Activated naive CD4-positive, alpha-beta T cell (primary cell): ENCODE measurements around the gene ZNF366.

Source experiments
- DNase-seq, 4 experiments: peaks; one replicate each; lab custom pipeline; 2025; lab: John Stamatoyannopoulos, UW

ZNF366 gene

DNA sequence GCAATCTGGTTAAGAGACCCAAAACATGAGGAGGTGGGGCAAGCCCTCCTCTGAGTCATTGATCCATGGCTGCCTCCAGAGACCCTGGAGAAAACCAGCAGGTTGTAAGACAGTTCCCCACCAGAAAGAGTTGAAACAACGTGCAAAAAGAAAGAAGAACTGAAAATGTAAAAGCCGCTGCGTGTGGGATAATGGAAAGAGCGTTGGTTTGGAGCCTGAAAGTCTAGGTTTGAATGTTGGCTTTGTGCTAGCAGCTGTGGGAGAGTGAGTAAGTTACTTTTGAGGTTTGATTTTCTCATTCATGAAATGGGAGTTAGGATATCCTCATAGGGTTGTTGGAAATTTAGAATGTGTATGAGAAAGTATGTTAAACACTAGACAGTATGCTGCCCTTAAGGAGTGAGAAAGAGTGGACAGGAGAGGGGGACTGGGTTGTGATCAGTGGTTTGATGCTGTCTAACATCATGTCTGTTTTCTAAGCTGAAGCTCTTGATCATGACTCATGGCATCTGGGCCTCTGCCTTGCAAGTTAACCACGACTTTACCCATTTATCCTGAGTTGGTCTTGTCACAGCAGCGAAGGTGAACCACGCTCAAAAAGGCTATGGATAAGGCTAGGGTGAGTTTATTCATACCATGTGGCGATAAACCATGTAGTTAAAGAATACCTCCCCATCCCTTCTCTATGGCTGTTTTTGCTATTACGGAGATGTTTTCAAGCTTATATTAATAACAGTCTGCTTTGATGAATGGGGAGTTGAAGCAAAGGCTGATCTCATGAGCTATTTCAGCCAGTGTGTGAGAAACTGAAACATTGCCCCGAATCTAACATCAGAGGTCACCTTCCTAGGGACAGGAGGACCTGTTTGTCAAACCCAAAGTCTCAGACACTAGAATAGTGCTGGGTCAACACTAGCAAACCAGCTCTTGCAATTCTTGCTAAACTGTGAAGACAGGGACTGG lies 41.3 kb downstream of the ZNF366 start:
- no peak for DNase-seq

DNA sequence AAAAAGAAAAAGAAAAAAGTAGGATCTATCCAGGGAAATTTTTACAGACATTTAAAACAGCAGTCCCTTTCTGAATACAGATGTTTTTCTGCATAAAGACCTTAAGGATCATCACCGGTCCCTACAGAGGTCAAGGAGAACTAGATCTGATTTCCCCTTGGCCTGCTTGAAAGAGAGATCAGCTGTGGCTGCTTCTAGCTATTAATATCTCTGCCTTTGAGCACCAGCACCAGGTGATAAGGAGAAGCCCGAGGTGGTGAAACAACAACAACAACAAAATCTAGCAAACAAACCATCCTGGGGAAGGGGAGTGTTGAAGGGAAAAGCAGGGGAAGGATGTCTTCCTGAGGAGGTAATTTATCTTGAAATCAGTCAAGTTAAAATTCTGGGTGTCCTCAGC lies 42.1 kb downstream of the ZNF366 start:
- no peak for DNase-seq

DNA sequence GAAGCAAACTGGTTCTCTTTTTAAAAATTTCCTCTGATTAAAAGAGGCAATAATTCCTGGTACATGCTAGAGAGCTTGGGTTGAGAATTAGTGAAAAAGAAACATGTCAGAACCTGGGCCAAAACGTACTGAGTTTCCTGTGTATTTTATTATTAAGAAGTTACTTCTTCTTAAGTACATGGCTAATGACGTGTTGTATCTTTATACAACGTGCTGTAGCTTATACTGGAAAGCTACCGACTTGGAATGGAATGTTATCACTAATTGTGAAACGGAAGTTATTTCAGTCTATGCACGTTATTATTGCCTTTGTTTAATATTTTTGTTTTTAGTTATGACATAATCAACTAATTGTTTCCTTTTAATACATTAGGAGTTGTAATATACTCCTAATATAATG lies 43.1 kb downstream of the ZNF366 start:
- DNase-seq: no peak

DNA sequence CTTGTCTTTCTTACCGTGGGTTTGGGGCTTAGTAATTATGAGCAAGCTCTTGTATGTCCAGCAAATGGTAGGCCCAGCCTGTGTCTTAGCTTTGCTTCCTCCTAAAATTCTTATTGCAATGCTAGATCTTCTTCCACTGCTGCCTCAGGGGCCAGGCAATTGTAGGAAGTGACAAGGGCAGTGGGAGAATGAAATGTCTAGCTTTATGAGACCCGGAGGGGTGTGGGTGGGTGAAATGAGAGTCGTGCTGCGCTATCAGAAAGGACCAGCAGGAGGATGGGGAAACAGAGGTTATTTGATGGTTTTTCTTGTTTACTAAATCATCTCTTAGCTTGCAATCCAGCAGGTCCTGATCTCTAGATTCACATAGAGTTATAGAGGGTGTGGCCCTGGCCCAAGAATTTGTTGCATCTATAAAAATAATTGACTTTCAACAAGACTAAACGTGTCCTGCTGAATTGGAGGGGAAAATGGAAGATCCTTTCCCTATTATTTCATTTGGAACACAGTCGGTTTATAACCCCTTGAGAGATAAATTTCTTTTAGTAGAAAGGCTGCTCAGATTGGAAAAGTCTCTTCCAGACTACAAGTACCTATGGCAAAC lies 43.7 kb downstream of the ZNF366 start:
- DNase-seq: no peak

DNA sequence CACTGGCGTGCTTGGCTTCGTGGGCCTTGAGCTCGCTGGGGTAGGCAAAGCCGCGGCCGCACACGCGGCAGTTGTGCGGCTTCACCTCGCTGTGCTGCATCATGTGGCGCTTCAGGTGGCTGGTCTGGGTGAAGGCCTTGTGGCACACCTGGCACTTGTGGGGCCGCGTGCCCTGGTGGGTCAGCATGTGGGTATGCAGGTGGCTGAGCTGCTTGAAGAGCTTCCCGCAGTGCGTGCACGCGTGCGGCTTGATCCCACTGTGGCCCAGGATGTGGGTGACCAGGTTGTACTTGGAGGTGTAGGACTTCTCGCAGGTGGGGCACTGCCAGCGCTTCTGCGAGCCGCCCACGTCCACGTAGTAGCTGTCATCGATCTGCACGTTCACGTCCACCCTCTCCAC lies 46.8 kb downstream of the ZNF366 start:
- DNase-seq: no peak

DNA sequence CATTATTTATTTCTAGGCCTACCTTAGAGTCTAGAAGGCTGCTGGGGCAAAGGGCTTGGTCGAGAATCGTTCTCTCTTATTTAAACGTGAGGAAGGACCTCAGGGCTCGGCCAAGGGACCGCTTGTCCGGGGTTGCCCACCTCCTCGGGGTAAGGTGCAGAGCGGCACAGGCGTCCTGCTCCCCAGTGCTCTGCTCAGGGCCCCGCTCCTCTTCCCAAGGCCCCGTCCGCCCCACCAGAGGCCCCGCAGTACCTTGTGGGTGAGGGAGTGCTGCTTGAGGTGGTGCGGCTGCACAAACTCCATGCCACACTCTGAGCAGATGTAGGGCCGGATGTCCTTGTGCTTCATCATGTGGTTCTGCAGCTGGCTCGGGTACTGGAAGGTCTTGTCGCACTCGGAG lies 47.3 kb downstream of the ZNF366 start:
- no peak for DNase-seq

DNA sequence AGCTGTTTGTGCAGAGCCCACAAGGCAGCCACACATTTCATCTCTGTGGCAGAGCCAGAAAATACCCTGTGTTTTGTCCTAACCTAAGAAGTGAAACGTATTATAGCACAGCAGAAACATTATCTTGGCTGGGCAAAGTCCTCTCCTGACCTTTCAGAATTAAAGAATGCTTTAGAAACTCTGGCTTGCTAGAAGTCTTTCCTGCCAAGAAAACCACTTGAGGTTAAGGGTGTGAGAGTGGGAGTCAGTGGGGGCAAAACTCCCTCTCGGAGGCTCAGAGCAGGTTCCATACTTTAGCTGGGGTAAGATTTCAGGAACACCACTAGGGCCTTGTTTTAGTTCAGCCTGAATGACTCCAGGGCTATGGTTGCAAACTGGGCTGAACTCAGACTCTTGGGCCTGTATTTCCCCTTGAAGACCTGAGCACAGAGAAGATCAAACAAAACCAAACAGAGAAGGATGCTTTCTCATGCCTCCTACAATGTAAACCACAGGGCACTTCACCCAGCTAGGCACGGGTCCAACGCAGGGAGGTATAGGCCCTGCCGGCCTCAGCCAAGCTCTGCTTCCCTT lies 48.0 kb downstream of the ZNF366 start:
- DNase-seq: no peak

DNA sequence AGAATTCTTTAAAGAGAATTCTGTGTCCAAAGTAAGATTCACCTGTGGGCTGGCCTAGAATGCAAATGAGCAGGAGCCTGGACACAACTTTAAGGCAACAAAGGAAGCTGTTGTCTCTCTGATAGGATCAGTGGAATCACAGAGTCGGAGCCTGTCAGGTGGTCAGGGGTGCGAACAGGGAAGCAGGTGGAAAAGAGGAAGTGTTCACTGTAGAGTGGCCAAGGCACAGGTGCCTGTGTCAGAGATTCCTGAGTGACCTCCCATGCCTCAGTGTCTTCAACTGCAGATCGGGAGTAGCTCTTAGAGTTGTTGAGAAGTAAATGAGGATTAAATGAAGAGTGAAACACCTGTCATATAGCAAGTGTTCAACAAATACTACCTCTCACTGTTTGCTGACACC lies 48.8 kb downstream of the ZNF366 start:
- no peak for DNase-seq

DNA sequence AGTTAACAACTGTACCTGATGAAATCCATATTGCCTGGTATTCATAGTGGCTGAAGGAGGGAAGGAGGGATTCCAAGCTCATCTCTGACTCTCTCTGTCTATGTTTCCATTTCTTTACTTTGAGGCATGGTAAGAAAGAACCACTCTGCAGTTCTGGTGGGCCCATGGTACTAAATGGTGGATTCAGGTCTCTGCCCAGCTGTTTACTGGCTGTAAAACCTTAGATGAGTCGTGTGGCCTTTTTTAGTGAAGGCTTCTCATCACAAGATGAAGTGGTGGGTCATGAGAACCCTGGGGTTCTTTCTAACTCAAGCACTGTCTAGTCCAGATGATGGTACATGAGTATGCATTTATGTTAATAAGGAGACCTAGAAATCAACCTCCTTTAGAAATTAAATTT lies 49.7 kb downstream of the ZNF366 start:
- no peak for DNase-seq

DNA sequence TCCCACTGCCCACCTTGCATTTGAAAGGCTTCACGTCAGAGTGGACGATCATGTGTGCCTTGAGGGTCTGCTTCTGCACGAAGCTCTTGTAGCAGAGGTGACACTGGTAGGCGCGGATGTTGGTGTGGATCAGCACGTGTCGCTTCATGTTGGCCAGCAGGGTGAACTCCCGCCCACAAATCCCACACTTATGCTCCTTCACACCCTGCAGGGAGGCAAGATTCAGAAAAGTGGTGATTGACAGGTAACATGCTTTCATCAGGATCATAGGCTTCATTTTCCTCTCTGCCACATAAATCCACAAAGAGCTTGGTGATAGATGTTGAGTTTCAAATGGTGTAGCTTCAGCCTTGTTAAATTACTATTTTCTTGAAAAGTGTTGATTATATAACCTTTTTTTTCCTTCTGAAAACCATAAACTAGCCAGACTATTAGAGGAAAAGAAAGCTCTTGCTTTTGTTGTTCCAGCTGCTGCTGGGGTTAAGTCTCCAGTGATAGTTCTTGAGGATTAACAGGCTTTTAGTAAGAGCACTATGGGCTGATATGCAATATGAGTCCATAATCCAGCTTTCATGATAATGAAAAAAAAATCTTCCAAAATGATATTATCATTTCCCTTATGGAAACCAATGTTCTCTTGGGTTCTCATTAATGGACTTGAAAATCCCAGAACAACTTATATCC lies 50.7 kb downstream of the ZNF366 start:
- DNase-seq: no peak

DNA sequence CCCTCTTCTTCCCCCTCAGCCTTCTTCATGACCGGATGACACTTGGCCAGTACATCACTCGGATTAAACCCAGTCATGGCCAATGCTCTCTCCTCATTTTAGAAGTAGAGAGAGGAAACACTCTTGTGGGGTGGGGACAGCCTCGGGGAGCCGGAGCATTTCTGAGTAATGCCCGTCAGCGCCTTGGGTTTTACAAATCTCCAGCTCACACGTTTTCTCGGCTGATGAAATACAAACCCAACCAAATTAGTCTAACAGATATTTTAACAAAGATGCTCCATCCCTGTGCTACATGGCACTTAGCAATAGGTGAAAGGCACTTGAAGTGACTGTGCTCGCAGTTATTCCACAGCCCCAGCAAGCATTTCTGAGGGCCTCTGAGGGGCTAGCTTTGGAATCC lies 51.7 kb downstream of the ZNF366 start:
- DNase-seq: no peak

DNA sequence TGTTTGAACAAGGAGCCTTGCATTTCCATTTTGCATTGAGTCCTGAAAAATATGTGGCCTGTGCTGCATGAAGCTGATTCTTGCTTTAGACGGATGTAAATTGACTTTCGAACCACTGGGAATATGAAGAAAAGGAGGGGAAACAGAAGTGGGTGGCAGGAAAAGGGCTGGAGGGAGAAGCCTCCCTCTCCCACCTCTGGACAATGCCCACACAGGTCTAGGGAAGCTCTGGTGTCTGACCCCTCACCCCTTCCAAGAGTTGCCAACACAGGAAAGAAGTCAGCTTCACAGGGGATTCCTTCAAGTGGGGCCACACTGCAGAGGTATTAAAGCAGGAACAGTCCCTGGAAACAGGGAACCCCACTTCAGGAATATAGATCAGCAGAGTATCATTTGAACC lies 52.2 kb downstream of the ZNF366 start:
- no peak for DNase-seq

DNA sequence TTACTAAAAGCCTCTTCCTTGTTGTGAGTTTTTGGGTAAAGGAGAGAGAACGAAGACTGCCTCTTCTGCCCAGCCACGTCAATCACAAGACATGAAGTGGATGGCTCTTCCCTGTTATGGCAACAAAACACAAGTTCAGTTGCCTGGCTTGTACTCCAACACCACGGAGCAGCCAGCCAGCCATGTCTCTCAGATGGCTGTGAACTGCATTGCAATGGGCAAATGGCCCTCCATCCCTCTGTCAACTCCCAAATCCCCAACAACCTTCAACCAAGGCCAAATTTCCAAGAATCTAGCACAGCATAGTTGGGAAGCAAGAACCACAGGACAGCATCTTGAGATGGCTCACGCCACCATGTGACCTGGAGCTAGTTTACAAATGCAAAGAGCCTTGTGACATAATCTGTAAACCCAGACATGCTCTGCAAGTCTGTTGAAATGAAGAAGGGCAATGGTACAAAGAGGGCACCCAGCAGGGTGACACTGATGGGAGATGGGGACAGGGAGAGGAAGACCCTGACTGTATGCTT lies 53.9 kb downstream of the ZNF366 start:
- DNase-seq: no peak

DNA sequence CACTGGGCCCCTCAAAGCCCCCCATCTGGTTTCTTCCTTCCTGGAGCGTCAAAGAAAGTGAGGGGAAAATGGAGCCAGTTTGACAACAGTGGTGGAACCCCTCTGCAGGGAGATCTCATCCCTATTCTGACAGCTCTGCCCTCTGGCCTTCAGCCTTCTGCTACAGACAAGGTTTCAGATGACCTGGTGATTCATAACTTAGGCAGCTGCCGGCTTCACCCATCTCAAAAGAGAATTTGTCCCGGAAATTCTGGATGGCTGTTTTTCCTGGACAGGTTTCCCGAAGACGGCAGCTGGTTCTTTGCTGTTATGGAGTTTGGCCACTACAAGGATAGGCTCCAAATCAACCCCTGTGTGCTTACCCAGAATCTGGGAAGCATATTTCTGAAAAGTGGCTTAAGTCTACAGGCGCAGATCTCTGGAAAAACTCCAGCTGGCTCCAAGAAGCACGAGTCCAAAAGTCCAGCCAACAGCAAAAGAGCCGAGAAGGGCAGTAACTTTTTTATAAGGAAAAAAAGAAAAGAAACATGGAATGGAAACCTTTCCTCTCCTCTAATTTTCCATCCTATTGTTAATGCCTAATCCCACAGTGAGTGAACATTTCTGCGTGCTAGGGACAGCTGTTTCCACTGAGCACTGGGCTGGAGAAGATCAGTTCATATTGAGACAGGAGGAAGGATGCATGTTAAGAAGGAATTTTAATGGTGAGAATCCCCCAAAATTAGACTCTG lies 54.5 kb downstream of the ZNF366 start:
- no peak for DNase-seq

DNA sequence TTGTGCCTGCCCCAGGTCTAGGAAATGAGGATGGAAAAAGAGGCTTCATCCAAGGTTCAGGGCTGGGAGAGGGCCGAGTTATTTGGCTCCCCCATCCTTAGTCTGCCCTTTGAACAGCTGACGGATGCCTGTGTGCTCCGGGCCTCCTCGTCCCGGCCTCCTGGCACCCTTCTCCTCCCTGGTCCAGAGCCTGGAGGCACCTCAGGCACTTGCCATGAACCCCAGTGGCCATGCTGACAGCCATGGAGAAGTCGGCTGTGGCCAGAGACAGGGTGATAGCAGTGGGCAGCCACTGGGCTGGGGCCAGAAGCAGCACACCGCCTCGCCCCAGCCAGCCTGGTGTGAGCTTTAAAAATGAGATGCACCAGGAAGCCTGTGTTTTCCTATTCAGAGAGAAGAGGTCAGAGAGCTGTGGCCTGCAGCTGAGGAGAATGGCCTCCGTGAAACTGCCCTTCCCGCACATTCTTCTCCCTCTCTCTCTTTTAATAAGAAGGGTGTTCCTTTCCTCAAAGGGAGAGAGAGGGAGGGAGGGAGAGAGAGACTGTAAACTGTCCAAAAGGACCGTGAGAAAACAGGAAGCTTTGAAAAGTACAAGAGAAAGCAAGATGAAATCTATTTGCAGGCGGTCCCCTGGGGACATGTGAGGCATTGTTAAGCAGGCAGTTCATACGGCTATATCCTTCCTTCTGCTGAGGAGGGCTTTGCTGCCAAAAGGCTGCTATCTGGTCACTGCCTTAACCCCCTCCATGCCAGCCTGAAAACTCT lies 55.3 kb downstream of the ZNF366 start:
- DNase-seq: no peak

DNA sequence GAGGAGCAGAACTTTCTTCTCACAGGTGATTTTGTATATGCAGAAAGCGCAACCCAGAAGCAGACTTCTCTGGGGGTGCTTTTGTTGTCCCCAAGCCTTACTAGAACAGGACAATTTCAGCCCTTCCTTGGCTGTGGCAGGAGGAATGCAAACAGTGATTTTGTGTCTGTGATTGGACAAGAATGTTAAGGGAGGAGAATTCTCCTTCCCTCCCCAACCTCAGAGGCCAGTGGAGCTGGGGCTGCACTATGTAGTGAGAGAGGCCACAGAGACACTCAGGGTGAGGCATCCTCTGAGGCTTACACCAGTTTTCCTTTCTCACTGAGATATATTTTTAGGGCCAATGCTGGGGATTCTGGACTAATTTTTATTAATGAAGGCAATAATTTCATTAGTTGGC lies 58.8 kb downstream of the ZNF366 start:
- no peak for DNase-seq

DNA sequence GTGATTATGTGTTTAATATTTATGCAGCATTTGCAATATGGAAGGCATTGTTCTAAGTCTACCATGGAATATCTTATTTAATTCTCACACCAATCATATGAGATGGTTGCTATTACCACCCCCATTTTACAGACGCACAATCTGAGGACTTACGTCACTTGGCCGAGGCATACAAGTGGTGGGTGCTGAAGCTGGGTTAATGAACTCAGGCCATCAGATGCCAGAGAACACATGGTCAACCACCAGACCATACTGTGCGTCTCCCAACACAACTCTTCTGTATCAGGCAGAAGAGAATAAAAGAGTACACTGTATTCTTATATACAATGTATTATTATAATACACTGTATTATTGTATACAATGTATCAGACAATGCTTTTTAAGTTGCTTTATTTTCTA lies 59.5 kb downstream of the ZNF366 start:
- no peak for DNase-seq

DNA sequence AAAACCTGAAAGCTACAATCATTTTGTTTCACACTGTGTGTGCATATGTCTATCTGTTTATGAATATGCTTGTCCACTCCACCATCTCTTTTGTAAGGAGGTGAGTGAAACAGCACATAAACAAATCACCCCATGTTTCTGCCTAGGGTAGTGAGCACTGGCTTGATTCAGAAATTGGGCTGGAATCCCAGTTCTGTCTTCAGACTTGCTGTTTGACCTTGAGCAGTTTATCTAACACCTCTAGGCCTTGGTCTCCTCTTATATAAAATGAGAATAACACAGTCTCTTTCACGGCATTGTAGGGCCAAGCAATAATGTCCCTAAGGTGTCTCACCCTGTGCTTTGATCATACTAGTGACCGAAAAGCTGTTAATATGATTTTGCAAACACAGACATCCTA lies 61.2 kb downstream of the ZNF366 start:
- DNase-seq: no peak

DNA sequence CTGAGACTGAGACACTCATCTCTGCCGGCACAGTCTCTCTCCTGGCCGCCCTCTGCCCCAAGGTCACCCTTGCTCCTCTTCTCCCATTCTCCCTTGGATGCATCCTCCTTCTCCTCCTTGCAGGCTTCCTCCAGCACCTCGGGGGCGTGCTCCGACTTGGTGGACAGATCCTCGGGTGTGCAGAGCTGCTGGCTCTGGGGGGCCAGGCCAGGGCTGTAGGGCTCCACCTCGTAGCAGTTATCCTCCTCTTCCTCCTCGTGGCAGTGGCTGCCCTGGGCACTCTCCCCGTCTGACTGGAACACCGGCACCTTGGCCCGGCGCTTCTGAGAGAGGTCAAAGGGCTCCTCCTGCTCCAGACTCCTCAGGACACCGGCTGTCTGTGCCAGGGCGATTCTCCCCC lies 63.3 kb downstream of the ZNF366 start:
- no peak for DNase-seq

DNA sequence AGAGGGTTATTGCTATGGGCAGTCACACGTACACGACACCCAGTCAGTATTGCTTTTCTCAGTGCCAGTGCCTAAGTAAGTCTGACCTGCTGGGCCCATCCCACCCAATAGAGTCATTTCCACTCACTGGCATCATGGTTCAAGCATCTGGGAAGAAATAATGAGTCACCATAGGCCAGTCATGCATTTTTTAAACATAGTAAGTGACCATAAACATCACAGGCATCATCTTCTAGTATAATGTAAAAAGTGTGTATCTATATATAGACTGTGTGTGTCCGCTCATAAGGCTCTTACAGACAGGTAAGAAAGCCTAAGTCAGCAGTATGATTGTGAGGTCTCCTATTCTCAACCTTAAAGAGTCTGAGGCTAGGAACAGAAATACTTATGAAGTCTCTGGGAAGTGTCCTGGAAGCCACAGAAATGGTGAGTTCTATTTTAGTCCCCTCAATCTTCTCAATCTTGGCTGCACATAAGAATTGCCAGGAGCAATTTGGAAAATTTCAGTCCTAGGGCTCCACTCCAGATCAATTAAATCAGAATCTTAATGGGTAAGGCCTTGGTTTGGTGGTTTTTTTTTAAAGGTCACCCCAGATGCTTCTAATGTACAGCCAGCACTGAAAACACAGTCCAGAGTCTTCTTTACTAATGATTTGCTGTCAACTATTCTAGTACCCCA lies 65.2 kb downstream of the ZNF366 start:
- DNase-seq: no peak
